ENCODE data around the gene PIEZO1. TPM values are rescaled to one million over a fixed set of nuclear protein-coding genes. Genes with fewer than 3 reads are reported as not detected.

Gene PIEZO1
- total RNA-seq, 2 donors from 2014 or later: 84.1 to 97.0 TPM

DNA sequence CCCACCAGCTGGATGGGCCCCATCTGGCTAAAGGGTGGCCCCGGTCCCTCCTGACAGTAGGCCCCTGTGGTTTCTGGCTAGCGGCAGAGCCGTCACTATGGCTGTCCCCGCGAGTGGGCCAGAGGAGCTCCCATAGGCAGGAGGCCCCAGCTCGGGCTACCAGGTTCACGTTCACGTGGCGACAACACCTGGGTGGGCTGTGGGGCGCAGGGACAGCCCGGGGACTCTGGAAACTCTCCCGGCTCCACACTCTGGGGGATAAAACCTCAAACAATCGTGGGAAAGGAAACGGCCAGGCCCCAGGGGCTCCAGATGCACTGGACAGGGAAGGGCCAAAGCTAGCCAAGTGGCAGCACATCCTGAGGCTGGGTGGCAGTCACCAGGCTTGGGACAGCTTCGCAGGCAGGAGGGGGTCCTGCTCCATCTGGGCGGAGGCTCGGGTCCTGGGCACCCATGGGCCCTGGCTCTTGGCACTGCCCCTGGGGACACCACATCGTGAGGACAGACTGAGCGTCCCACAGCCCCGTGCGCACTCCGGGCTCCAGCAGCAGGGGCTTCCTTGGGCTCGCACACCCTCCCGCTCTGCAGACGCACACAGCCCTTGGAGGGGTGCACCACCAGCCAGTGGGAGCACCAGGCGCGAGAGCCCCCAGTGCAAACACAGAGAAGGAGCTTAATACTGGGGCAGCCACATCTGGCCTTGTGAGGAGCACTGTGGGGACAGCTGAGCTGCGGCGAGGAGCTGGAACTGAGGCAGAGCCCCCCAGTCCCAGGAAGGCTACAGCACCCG lies 83.2 kb downstream of the PIEZO1 start:
- H3K4me3 Mint-ChIP-seq: no peak overlapping the region
- Histone ChIP-seq H3K27ac (ENCODE audit: low read depth, low read length) (no peak overlapping the region), H3K27me3 (ENCODE audit: control insufficient read depth, insufficient read depth, low read length, poor library complexity, severe bottlenecking) (no peaks in the 10 kb centered on the region), H3K36me3 (ENCODE audit: control insufficient read depth, insufficient read depth, low read length) (no peaks in the 10 kb centered on the region), H3K4me3 (ENCODE audit: low read length) (no peak overlapping the region), H3K4me1 (ENCODE audit: control insufficient read depth, insufficient read depth, low read length) (peaks cover 6% of the 10 kb centered on the region), H3K9ac (ENCODE audit: extremely low read depth, low read length, poor library complexity, severe bottlenecking) (no peak overlapping the region), H3K9me3 (ENCODE audit: control insufficient read depth, low read length) (no peaks in the 10 kb centered on the region)
- WGBS, 2 experiments (ENCODE audit: insufficient coverage in 1 of 2, insufficient read length in 1 of 2): 92 to 93% methylated on average over 15 to 30 of the region's 30 CpGs
- peaks cover 9% of the 10 kb centered on the region for H3K36me3 Mint-ChIP-seq (ENCODE audit: low read depth)
- TF ChIP-seq, protein P1, sequence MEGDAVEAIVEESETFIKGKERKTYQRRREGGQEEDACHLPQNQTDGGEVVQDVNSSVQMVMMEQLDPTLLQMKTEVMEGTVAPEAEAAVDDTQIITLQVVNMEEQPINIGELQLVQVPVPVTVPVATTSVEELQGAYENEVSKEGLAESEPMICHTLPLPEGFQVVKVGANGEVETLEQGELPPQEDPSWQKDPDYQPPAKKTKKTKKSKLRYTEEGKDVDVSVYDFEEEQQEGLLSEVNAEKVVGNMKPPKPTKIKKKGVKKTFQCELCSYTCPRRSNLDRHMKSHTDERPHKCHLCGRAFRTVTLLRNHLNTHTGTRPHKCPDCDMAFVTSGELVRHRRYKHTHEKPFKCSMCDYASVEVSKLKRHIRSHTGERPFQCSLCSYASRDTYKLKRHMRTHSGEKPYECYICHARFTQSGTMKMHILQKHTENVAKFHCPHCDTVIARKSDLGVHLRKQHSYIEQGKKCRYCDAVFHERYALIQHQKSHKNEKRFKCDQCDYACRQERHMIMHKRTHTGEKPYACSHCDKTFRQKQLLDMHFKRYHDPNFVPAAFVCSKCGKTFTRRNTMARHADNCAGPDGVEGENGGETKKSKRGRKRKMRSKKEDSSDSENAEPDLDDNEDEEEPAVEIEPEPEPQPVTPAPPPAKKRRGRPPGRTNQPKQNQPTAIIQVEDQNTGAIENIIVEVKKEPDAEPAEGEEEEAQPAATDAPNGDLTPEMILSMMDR (conservative IDR thresholded peaks at IDR 0.05): no peak
- H3K27me3 Mint-ChIP-seq (ENCODE audit: insufficient read depth): no peaks in the 10 kb centered on the region
- peaks cover 5% of the 10 kb centered on the region for H3K4me1 Mint-ChIP-seq
- H3K27ac Mint-ChIP-seq: no peak overlapping the region
- no peak for DNase-seq
- H3K9me3 Mint-ChIP-seq: no peaks in the 10 kb centered on the region

DNA sequence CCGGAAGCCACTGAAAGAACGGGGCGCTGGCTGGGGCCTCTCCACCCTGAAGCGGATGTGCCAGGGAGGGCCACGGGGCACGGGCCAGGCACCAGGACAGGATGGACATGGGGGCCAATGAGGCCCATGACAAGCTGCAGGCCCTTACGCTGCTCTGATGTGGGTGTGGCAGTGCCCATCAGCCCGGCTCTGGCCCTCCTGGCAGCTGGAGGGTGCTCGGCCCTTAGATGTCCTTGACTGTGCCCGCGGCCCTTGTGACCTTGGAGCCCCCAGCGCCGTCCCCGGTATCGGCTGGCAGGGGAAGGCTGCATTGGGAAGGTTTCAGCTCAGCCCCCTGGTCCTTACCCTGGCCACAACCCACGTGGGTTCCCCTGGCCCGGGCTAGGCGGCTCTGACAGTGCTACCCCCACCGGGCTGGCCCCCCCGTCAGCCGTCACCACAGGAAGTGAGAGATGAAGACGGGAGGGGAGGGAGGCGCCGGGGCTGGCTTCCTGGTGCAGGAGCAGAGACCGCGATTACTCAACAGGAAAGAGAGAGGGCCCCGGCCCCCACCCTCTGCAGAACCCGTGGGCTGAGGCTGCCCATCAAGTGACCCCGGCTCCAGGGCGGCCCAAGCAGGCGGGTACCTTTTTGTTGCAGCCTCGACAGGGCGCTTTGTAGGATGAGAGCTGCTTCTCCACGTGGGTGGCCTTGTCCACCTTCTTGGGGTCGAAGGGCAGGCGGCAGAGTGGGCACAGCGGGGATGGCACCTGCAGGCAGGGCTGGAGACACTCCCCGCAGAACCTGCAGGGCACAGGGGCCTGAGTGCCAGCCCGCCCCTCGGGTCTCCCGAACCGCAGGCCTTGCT lies 84.2 kb downstream of the PIEZO1 start:
- DNase-seq: no peak
- no peak overlapping the region for H3K9ac ChIP-seq (ENCODE audit: extremely low read depth, low read length, poor library complexity, severe bottlenecking)
- no peak overlapping the region for H3K4me3 ChIP-seq (ENCODE audit: low read length)
- peaks cover 9% of the 10 kb centered on the region for H3K36me3 Mint-ChIP-seq (ENCODE audit: low read depth)
- no peak overlapping the region for H3K4me3 Mint-ChIP-seq
- H3K9me3 Mint-ChIP-seq: no peaks in the 10 kb centered on the region
- H3K27me3 ChIP-seq (ENCODE audit: control insufficient read depth, insufficient read depth, low read length, poor library complexity, severe bottlenecking): no peaks in the 10 kb centered on the region
- no peak overlapping the region for H3K27ac Mint-ChIP-seq
- H3K36me3 ChIP-seq (ENCODE audit: control insufficient read depth, insufficient read depth, low read length): no peaks in the 10 kb centered on the region
- H3K27me3 Mint-ChIP-seq (ENCODE audit: insufficient read depth): no peaks in the 10 kb centered on the region
- WGBS, 2 experiments (ENCODE audit: insufficient coverage in 1 of 2, insufficient read length in 1 of 2): 89 to 91% methylated on average over 27 to 42 of the region's 42 CpGs
- H3K4me1 Mint-ChIP-seq: peaks cover 5% of the 10 kb centered on the region
- no peak overlapping the region for H3K27ac ChIP-seq (ENCODE audit: low read depth, low read length)
- no peaks in the 10 kb centered on the region for H3K9me3 ChIP-seq (ENCODE audit: control insufficient read depth, low read length)
- peaks cover 6% of the 10 kb centered on the region for H3K4me1 ChIP-seq (ENCODE audit: control insufficient read depth, insufficient read depth, low read length)
- TF ChIP-seq, protein P1 (conservative IDR thresholded peaks at IDR 0.05): no peak

DNA sequence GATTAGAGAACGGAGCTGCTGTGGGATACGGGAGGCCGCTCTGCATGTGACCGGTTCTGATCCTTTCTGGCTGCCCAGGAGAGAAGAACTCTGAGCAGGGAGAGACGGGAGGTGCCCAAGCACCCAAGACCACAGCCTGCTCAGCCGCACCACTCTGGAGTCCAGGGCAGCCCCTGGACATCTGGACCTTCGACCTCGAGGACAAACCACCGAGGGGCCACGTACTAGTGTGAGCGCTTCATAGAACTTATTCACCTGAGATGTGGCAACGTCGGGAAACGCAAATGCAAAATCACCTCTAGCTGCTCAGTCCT lies 84.7 kb downstream of the PIEZO1 start:
- peaks cover 9% of the 10 kb centered on the region for H3K36me3 Mint-ChIP-seq (ENCODE audit: low read depth)
- Histone ChIP-seq H3K4me1 (ENCODE audit: control insufficient read depth, insufficient read depth, low read length) (peaks cover 4% of the 10 kb centered on the region), H3K9me3 (ENCODE audit: control insufficient read depth, low read length) (no peaks in the 10 kb centered on the region), H3K9ac (ENCODE audit: extremely low read depth, low read length, poor library complexity, severe bottlenecking) (no peak overlapping the region), H3K4me3 (ENCODE audit: low read length) (no peak overlapping the region), H3K27me3 (ENCODE audit: control insufficient read depth, insufficient read depth, low read length, poor library complexity, severe bottlenecking) (no peaks in the 10 kb centered on the region), H3K27ac (ENCODE audit: low read depth, low read length) (no peak overlapping the region), H3K36me3 (ENCODE audit: control insufficient read depth, insufficient read depth, low read length) (no peaks in the 10 kb centered on the region)
- H3K27ac Mint-ChIP-seq: no peak overlapping the region
- peaks cover 2% of the 10 kb centered on the region for H3K4me1 Mint-ChIP-seq
- no peak for DNase-seq
- TF ChIP-seq, protein P1 (conservative IDR thresholded peaks at IDR 0.05): no peak
- no peaks in the 10 kb centered on the region for H3K27me3 Mint-ChIP-seq (ENCODE audit: insufficient read depth)
- no peaks in the 10 kb centered on the region for H3K9me3 Mint-ChIP-seq
- WGBS, 2 experiments (ENCODE audit: insufficient coverage in 1 of 2, insufficient read length in 1 of 2): 92 to 95% methylated on average over 12 to 14 of the region's 14 CpGs
- H3K4me3 Mint-ChIP-seq: no peak overlapping the region

All from endodermal cell (in vitro differentiated cells).